HG03196 (cell line): ENCODE measurements around the gene KIAA1671.
"Not testable (repeated sequence)": the region's sequence is repeated elsewhere in the genome, so short reads cannot be mapped to it uniquely, and the experiment has no call there.

Source experiments
- ATAC-seq: cut with Tn5 transposase; IDR thresholded peaks from one replicate; pipeline ENCODE4 v1.9.1; 2021; ENCODE audit not compliant: unreplicated experiment

Gene KIAA1671

DNA sequence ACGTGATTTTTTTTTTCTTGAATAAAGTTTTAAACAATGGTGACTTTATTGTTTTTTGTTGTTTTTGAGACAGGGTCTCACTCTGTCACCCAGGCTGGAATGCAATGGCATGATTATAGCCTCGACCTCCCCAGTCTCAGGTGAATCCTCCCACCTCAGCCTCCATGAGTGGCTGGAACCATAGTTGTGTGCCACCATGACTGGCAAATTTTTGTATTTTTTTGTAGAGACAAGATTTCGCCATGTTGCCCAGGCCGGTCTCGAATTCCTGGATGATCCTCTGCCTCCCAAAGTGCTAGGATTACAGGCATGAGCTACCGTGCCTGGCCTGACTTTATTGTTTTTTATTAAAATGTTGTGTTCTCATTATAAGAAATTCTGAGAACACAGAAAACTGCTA, 235.0 kb downstream of the KIAA1671 start:
- ATAC-seq, result no peak

DNA sequence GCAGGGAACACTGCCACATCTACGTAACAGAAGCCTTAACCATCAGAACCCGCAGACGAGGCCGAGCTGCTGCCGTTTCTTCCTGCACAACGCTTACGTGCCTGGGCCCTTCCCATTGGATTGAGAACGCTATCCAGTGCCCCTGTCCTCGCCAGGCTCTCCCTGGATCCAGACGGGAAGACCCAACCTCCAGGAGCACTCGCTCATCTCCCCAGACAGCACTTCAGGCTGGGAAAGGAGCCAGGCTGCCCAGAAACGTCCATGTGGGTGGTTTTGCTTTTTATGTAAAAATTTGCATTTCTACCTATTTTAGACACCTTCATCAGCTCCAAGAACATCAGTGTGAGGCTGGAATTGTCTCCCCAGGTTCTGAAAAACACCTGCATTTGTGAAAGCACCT, 239.9 kb downstream of the KIAA1671 start:
- ATAC-seq, result no peak

DNA sequence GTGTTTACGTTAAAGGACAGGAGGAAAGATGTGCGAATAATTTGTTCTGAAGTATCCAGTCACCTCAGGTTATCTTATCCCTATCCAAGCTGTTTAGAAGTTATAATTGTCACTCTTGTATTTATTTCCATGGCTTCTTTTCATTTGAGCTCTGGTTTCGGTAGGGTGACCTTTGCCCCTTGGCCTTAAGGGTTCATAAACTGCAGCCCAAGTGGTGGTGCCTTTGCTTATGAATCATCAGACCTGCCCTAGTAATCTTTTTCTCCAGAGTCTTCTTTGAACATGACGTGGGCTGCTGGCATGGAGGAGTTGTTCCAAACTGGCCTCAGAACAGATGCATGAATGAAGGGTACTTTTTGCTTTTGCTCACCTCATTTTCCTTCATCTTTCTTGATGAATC, 240.6 kb downstream of the KIAA1671 start:
- no peak for ATAC-seq

DNA sequence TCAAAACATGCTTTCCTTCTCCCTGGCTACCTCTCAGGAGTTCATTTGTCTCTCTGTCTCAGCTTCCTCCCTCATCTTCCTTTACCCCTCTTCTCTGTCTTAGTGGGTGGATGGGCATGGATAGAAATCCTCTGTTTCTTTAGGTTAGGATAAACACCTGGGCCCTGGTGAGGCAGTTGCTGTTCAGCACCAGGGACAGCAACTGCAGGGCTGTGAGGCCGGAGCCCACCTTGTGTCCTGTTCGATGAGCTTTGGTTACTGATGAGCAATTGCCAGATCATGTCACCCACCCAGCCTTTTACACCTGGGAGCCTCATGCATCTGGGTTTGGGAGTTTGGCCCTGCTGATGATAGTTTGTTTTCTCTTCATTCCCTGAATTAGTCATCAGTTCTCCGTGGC, 241.0 kb downstream of the KIAA1671 start:
- no peak for ATAC-seq

DNA sequence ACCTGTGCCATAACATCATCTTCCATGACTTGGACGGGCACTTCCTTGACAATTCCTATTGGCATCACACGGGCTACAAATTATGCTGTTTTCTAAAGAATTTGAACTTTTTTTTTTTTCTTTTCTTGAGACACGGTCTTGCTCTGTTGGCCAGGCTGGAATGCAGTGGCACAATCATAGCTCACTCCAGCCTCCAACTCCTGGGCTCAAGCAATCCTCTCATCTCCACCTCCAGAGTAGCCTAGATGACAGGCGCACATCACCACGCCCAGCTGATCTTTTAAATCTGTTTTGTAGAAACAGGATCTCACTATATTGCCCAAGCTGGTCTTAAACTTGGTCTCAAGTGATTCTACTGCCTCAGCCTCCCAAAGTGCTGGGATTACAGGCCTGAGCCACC, 243.8 kb downstream of the KIAA1671 start:
- no peak for ATAC-seq

DNA sequence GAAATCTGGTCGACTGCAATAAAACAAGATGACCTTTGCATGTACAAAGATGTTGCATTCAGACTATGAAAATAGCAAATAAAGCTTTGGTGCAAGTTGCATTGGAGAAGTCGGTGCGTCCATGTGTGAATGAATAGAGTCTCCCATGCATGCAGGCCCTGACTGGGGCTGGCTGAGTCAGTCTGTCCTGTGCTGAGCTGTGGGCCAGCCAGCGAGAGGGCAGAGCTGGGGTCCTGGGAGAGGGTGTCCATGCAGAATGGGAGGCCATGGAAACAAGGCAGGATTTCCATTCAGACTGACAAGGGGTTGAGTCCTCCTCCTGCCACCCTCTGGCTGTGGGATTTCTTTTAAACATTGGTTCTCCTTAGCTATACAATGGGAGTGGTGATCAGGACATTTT, 244.8 kb downstream of the KIAA1671 start:
- no peak for ATAC-seq

DNA sequence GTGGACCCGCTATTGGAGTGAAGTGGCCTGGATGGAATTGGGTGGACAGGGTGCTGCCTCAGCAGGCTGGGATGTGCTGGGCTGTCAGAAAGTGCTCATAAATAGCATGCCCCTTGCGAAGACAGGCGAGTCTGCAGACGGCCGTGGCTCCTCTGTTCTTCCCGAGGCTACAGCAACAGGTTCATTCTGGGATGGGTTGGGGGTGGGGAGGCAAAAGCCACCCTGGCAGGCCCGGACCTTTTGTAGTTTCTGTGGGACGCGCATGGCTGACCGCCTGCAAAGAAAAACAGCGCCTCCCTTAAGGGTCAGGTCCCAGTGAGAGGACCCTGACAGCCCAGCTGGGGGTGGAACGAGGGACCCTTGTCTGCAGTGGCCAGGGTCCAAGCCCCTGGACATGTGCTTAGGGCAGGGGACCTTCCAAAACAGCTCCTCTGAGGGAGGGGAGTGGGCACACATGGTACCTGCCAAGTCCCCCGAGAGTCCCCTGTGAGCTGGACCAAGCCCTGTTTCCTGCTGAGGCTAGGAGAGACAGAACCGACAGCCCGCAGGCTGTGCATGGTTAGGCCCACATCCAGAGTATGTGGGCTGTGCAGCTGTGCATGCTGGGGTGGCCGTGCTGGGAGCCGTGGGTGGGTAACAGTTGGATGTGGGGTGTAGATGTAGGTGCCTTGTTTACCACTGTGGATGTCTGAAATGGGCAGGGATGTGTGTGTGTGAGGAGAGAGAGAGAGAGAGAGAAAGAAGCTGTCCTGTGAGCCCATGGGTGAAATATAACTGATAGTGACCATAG, 247.4 kb downstream of the KIAA1671 start, which contains the start of gene CRYBB3:
Gene CRYBB3, plus strand, starts transcription at position 128 of the 790 bp plus-strand sequence. CDS start 1,539 bp downstream, outside the sequence.
- no peak for ATAC-seq

DNA sequence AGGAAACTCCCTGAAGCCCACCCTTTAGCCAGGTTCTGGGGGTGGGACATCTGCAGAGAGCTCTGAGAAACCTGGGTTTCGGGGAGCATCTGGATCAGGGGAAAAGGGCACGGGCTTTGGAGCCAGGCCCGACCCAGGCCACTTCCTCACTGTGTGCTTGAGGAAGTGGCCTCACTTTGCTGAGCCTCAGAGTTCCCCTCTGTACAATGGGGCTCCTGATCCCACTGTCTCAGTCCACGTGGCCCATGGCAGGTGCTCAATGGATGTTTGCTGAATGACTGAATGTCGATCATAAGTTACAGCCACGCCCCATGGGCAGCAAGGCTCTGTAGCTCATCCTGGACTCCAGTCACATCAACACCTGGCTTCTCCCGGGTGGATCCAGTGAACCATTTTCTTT, 248.5 kb downstream of the KIAA1671 start:
- ATAC-seq, result no peak

DNA sequence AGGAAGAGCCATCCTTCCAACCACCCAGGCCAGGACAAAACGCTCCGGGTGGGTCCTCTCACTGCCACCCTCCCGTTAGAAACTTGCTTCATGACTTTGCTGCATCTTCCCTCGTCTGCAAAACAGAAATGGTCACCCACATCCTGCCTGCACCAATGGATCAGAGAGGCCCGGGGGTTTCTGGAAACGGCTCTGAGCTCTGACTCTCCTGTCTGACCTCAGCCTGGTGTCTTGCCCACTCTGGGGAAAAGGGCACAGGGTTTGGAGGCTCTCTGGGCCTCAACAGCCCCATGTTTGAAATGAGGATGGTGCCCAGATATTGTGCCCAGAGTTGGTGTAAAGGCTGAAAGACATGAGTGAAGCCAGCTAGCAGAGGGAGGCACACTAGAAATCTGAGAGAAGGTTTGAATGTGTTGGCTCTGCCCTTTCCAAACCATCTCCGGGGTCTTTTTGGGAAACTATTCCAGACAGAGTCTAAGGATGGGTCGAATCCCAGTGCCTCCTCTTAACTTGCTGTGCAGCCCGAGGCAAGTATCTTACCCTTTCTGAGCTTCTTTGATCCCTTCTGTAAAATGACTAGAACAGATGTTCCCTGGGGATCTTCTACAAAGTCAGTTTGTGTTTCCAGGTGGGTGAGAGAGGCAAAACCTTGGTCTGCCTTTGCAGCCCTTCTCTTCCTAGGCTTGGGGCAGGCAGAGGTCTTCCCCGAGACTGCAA, 249.2 kb downstream of the KIAA1671 start:
- ATAC-seq, result no peak

DNA sequence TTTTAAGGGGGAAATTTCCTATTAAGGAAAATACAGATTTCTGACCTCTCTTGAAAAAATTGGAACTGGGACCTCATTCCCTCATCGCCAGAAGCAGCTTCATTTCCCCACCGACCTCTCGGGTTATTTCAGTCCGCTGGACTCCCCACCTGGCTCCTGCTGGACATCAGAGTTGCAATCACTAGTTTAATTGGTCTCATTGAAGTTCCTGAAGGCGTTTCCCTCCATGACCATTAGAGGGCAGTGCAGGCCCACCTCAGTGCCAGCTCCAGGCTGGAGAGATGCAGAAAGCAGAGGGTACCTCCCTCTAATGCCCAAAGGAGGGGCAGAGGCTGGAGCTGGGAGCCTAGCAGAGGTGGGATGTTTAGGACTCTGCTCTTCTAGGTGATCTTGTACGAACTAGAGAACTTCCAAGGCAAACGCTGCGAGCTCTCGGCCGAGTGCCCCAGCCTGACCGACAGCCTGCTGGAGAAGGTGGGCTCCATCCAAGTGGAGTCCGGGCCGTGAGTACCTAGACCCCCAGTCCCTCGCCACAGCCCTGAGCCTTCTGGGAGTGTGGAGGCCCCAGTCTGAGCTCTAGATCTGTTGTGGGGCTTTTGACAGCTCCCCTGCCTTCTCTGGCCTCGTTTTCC, 249.9 kb downstream of the KIAA1671 start:
- no peak for ATAC-seq

DNA sequence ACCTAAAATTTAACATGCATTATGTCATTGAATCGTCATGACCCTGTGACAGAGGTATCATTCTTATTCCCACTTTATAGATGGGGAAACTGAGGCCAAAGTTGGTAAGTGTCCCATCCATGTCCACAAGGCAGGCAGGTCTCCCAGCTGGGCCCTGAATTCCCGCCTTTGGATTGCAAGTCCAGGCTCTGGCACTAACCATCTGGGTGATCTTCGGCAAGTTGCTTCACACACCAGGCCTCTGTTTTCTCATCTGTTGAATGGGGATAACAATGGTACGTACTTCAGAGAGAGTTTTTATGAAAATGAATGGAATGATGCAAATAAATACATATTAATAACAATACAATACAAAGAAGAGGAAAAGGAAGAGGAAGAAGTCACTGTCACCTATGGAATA, 250.6 kb downstream of the KIAA1671 start:
- no peak for ATAC-seq

DNA sequence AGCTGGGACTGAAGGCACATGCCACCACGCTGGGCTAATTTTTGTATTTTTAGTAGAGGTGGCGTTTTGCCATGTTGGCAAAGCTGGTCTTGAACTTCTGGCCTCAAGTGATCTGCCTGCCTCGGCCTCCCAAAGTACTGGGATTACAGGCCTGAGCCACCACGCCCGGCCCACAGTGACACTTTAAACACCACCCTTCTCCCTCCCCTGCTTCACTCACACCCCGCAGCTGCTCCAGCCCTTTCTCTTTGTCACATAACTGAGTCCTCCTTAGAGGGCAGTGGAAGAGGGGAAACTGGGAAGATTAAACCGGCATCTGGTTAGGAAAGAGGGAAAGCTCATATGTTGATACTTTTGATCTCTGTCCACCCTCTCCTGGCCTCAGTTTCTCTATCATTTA, 252.0 kb downstream of the KIAA1671 start:
- not testable (repeated sequence) for ATAC-seq

DNA sequence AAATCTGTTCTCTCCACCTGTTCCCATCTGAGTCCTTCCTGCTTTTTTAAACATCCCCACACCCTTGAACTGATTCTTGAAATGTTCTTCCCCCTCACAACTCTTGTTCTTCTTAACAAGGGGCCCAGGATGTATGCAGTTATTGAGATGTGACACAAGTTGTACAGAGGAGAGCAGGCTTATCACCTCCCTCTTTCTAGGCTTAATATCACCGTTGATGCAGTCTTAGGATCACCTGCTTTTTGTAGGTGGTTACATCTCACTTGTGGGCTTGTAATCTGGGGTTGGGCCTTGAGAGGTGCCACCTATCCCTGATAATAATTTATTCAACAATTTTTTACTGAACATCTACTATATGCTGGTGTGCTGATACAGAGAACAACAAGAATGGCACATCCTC, 253.3 kb downstream of the KIAA1671 start:
- no peak for ATAC-seq

DNA sequence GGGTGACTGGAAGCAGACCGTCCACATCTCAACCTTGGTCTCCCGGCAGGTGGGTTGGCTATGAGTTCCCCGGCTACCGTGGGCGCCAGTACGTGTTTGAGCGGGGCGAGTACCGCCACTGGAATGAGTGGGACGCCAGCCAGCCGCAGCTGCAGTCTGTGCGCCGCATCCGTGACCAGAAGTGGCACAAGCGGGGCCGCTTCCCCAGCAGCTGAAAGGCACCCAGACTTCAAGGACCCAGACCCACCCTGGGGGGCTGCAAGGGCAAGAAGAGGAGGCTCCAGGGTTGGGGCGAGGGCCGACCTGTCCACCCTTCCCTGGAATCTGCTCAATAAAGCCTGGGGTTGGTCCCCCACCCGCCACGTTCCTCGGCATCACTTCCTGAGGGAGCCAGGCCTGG, 254.5 kb downstream of the KIAA1671 start:
- no peak for ATAC-seq

DNA sequence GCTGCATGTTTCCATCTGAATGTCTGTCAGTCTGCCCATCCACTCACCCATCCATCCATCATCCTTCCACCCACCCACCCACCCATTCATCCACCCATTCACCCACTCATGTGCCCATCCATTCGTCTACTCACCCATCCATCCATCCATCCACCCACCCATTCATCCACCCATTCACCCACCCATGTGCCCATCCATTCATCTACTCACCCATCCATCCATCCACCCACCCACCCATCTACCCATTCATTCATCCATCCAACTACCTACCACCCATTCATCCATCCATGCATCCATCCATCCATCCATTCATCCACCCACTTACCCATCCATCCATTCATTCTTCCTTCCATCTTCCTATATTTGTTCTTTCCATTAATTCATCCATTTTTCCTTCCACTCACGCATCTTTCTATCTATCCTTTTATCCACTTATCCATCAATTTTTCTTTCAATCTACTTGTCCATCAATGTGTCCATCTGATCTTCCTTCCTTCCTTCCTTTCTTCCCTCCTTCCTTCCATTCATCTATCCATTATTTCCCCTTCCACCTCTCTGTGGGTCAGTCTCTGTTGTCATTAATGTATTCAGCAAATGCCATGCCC, 255.1 kb downstream of the KIAA1671 start:
- ATAC-seq, result no peak

DNA sequence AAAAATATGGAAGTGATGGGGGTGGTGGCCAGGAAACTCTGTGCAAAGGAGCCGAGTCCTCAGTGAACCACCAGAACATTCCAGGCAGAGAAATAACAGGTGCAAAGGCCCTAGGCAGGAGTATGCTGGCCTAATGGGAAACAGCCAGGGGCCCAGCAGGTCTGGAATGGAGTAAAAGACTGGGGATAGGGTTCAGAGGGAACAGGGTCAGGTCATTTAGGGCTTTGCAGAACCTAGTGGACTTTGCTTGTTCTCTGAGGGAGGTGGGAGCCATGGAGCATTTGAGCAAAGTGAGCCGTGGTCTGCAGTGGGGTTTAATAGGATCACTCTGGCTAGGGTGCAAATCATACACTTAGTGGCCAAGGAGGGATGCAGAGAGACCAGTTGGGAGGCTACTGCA, 255.8 kb downstream of the KIAA1671 start:
- no peak for ATAC-seq

DNA sequence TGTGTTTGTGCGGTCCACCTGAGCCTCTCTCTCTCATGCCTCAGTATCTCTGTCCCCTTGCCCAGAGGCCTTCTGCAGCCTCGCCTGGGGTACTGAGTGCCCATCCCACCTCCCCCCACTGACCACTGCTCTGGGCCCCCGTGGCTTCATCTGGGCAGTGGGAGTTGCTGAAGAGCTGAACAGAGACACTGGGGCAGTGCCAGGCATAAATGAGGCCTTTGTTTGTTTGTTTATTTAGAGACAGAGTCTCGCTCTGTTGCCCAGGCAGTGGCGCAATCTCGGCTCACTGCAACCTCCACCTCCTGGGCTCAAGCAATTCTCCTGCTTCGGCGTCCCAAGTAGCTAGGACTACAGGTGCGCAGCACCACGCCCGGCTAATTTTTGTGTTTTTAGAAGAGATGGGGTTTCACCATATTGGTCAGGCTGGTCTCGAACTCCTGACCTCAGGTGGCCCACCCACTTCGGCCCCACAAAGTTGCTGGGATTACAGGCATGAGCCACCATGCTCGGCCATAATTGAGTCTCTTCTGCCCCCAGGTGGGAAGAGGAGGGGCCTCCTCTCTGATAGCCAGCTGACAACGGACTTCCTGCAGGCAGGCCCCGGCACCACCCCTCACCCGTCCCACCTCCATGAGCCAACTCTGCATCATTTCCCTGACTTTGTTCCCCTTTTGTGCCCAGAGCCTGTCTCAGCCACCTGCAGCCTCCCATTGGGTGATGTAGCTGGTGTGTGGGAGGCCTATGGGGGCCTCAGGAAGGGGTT, 256.4 kb downstream of the KIAA1671 start:
- ATAC-seq, result no peak

DNA sequence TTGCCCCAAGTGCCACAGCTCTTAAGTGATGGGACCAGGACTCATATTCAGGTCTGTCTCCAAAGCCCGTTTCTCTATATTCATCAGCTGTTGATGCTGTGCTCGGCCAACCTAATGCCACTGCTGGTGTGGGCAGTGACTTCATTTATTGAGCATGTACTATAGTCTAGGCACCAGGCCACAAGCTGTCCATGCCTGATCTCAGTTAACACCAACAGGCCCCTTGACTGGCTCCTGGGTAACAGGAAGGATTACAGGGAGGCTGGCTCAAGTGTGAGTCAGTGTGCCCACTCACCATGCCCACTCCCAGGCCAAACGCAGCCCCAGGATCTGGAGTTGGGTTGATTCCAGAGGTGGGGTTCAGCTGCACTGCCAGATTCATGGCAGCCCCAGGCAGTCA, 258.3 kb downstream of the KIAA1671 start:
- no peak for ATAC-seq

DNA sequence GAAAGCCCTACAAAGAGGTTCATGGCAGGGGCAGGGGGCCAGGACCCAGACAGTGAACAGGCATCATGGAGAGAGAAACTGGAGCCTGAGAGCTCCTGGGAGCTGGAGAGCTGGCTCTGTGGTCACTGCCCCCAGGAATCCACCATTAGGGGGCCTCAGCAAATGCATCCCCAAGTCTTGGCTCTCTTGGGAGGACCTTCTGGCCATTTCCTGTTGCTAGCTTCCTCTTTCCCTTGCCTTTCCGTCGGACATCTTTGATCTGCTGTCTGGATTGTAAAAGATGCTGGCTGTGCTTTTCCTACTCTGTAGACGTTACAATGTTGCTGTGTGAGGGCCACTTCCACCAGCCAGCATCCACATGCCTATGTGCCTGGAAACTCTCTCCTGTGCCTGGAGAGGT, 259.8 kb downstream of the KIAA1671 start:
- ATAC-seq, result no peak

DNA sequence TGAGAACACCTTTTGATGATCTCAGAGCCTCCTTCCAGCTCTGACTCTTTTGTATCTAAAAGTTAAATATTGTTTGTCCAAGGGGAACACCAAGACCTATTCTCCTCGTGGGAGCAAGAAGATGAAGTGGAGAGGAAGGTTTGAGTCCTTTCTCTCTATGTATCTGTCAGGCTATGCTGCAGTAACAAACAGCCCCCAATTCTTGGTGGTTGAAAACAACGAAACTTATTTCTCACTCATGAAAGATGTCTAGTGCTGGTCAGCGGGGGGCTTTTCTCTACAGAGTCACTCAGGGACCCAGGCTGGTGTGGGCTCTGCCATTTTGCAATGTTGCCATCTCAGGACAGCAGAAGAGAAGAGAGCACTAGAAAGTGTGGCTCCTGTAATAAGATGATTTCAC, 260.7 kb downstream of the KIAA1671 start:
- ATAC-seq, result no peak

DNA sequence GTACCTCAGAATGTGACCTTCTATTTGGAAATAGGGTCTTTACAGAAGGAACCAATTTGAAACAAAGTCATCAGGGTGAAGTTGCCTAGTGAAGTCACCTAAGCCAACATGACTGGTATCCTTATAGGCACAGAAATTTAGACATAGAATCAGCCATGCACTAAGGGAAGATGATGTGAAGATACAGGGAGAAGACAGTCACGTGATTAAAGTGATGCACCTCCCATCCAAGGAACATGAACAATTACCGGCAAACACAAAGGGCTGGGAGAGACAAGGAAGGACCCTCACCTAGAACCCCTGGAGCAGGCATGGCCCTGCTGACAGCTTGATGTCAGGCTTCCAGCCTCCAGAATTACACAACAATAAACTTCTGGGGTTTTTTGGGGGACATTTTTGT, 263.7 kb downstream of the KIAA1671 start:
- no peak for ATAC-seq
